Progenitor cell of endocrine pancreas (in vitro differentiated cells): Measurements from ENCODE around the gene HIF3A. TPM values are rescaled to one million over a fixed set of nuclear protein-coding genes. Genes with fewer than 3 reads are reported as not detected.
A peak's percentile ranks its signal among the peaks of the same experiment; 100 is the strongest.

Experiments used
- DNase-seq: peaks from one replicate; pipeline ENCODE4 v3.0.0; 2021; ENCODE audit warnings: low spot score; ENCODE audit not compliant: unreplicated experiment
- H3K27ac Mint-ChIP-seq: 2 replicates; pipeline ENCODE4 v1.8.0; 2021; ENCODE audit warnings: mild to moderate bottlenecking, moderate library complexity, mixed read lengths
- H3K27me3 Mint-ChIP-seq: 2 replicates; pipeline ENCODE4 v1.8.0; 2021; ENCODE audit warnings: mixed read lengths
- H3K36me3 Mint-ChIP-seq: 2 replicates; pipeline ENCODE4 v1.8.0; 2022; ENCODE audit warnings: mixed read lengths; ENCODE audit not compliant: insufficient read depth
- H3K4me1 Mint-ChIP-seq: 2 replicates; pipeline ENCODE4 v1.8.0; 2021; ENCODE audit warnings: low read depth, mixed read lengths
- H3K4me3 Mint-ChIP-seq: 2 replicates; pipeline ENCODE4 v1.8.0; 2021; ENCODE audit warnings: low read depth, mild to moderate bottlenecking, moderate library complexity, mixed read lengths
- H3K9me3 Mint-ChIP-seq: 2 replicates; pipeline ENCODE4 v1.8.0; 2021; ENCODE audit warnings: low read depth, mixed read lengths
- CTCF ChIP-seq: fragments of 200-600 bp; sonication (generic); IDR thresholded peaks from one replicate; pipeline ENCODE4 v1.5.0; 2021; ENCODE audit warnings: antibody characterized with exemption, mild to moderate bottlenecking; ENCODE audit not compliant: unreplicated experiment
- total RNA-seq: library from RNA; stranded (reverse); gene quantifications from 2 replicates; pipeline ENCODE4 v1.2.1, GENCODE V29; 2021

HIF3A gene
- total RNA-seq, 1 donor from 2014 or later: 37.6 TPM

DNA sequence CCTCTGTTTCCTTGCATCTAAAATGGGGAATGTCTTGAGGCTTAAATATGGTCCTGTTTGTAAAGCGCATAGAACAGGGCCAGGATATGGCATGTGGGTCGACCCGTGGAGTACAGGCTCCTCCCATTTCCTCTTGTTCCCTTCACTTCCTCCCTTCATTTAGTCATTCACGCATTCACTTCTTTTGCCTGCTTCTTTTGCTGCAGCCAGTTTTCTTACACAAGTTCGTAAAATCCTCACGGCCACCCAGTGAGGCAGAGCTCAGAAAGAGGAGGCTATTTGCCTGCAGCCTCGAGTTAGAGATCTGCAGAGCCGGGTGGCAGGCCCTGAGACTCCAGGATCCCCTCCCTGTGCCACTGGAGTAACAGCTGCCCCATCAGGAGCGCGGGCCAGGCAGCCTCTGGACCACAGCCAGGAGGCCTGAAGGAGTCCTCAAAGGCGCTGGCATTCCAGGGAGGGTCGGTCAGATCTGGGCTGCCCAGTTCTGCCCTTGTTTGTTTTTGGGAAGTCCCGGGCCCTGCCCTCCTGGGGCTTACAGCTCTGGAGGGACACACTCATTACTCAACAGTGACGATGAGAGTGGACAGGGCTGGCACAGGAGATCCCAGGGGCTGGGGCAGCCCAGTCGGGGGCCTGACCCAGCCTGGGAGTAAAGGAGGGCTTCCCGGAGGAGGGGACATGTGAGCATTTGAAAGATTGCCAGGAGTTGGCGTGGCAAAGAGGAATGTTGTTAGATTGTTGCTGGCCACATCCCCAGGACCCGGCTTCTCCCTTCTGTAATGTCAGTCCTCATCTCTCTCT, 54.6 kb downstream of the HIF3A start:
- Mint-ChIP-seq H3K27me3 (no peaks in the 10 kb centered on the region), H3K4me3 (no peak overlapping the region), H3K36me3 (peaks cover 11% of the 10 kb centered on the region), H3K9me3 (no peaks in the 10 kb centered on the region), H3K27ac (no peak overlapping the region), H3K4me1 (peaks cover 28% of the 10 kb centered on the region)
- no peak for TF ChIP-seq CTCF
- DNase-seq: no peak

DNA sequence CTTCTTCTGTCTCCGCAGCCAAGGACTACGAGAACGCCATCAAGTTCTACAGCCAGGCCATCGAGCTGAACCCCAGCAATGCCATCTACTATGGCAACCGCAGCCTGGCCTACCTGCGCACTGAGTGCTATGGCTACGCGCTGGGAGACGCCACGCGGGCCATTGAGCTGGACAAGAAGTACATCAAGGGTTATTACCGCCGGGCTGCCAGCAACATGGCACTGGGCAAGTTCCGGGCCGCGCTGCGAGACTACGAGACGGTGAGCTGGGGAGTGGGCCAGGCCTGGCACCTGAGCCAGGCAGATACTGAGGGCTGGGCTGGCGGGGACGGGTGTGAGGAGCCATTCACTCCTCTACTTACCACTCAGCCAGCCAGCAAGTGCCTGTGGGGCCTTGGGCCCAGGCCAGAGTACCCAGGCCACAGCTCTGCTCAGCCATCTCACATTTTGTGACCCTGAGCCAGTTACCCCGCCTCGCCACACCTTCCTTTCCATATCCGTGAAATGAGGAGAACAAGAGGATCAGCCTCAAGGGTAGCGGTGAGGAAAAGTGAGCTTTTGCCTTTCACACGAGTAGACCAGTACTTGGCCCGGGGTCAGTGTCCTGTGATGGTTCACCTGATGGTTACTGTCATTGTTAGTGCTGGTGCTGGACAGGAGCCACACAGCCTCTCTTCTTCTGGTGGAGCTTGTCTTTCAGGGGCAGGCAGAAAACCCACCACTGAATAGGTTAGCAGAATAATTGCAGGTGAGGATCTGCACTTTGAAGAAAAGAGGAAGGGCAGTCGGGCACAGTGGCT, 57.1 kb downstream of the HIF3A start:
- no peaks in the 10 kb centered on the region for H3K9me3 Mint-ChIP-seq
- H3K27ac Mint-ChIP-seq: peak overlapping the region; percentile 41
- no peak for DNase-seq
- TF ChIP-seq CTCF: no peak
- H3K4me1 Mint-ChIP-seq: peaks cover 29% of the 10 kb centered on the region
- no peak overlapping the region for H3K4me3 Mint-ChIP-seq
- peaks cover 10% of the 10 kb centered on the region for H3K36me3 Mint-ChIP-seq
- no peaks in the 10 kb centered on the region for H3K27me3 Mint-ChIP-seq

GRCh38 chr19:46355234-46356148, 58.6 kb downstream of the HIF3A start:
- Mint-ChIP-seq H3K9me3 (no peaks in the 10 kb centered on the region), H3K36me3 (peaks cover 8% of the 10 kb centered on the region), H3K27me3 (no peaks in the 10 kb centered on the region), H3K4me1 (peaks cover 24% of the 10 kb centered on the region), H3K4me3 (no peak overlapping the region), H3K27ac (peak overlapping the region; percentile 67)
- no peak for TF ChIP-seq CTCF
- no peak for DNase-seq

GRCh38 chr19:46356149-46357055, 59.6 kb downstream of the HIF3A start:
- peaks cover 24% of the 10 kb centered on the region for H3K4me1 Mint-ChIP-seq
- H3K4me3 Mint-ChIP-seq: no peak overlapping the region
- peaks cover 8% of the 10 kb centered on the region for H3K36me3 Mint-ChIP-seq
- no peaks in the 10 kb centered on the region for H3K27me3 Mint-ChIP-seq
- TF ChIP-seq CTCF: no peak
- no peak overlapping the region for H3K27ac Mint-ChIP-seq
- H3K9me3 Mint-ChIP-seq: no peaks in the 10 kb centered on the region
- DNase-seq: no peak
